Measurements from ENCODE around the gene MEMO1. TPM values are rescaled to one million over a fixed set of nuclear protein-coding genes. Genes with fewer than 3 reads are reported as not detected.

Gene MEMO1
- total and polyA plus RNA-seq, 9 of the 15 experiments (the other 6 are each of a cell fraction or from before 2014, with no cell fraction given) = 22.1 to 87.7 (median 61.2) TPM

DNA sequence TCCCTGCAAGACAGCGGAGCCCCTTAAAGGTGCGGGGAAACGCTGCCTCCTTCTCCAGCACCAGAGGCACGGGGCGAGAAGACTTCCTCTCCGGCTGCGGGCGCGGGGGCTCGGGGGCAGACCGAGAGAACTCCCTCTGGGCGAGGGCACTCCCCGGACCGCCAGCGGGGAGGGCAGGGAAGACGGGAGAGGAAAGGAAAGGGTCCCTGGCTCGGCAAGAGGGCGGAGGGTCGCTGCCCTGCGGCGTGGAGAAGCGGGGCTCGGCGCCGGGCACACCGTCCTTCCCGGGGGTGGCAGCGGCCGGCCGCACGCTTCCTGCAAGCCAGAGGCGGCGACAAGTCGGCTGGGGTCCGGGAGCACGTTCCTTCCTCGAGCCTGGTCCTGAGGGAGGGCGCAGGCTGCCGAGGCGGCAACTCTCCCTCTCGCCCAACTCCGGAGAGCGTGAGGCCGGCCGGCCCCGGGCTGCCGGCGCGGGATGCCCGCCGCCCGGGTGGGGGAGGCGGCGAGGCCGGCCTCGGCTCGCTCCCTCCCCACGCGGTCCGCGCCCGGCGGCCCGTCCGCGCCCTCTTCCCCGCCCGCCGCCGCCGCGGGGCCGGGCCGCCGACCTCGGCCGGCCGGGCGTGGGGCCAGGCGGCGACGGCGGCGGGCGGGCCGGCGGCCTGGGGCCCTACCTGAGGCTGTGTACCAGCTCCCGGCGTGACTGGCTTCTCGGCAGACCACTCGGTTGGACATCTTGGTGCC, 1.1 kb downstream of the MEMO1 start (continued):
- TF ChIP-seq, protein P1, sequence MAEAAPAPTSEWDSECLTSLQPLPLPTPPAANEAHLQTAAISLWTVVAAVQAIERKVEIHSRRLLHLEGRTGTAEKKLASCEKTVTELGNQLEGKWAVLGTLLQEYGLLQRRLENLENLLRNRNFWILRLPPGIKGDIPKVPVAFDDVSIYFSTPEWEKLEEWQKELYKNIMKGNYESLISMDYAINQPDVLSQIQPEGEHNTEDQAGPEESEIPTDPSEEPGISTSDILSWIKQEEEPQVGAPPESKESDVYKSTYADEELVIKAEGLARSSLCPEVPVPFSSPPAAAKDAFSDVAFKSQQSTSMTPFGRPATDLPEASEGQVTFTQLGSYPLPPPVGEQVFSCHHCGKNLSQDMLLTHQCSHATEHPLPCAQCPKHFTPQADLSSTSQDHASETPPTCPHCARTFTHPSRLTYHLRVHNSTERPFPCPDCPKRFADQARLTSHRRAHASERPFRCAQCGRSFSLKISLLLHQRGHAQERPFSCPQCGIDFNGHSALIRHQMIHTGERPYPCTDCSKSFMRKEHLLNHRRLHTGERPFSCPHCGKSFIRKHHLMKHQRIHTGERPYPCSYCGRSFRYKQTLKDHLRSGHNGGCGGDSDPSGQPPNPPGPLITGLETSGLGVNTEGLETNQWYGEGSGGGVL (CRISPR knock-in tag; IDR thresholded peaks at IDR 0.05) = no peak
- TF ChIP-seq, protein P2, sequence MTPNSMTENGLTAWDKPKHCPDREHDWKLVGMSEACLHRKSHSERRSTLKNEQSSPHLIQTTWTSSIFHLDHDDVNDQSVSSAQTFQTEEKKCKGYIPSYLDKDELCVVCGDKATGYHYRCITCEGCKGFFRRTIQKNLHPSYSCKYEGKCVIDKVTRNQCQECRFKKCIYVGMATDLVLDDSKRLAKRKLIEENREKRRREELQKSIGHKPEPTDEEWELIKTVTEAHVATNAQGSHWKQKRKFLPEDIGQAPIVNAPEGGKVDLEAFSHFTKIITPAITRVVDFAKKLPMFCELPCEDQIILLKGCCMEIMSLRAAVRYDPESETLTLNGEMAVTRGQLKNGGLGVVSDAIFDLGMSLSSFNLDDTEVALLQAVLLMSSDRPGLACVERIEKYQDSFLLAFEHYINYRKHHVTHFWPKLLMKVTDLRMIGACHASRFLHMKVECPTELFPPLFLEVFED (CRISPR knock-in tag; conservative IDR thresholded peaks at IDR 0.05) = no peak
- TF ChIP-seq ZZZ3 (IDR thresholded peaks at IDR 0.05) = no peak
- TF ChIP-seq BHLHE40 (IDR thresholded peaks at IDR 0.05; ENCODE audit: low read length) = no peak
- TF ChIP-seq, protein P3, sequence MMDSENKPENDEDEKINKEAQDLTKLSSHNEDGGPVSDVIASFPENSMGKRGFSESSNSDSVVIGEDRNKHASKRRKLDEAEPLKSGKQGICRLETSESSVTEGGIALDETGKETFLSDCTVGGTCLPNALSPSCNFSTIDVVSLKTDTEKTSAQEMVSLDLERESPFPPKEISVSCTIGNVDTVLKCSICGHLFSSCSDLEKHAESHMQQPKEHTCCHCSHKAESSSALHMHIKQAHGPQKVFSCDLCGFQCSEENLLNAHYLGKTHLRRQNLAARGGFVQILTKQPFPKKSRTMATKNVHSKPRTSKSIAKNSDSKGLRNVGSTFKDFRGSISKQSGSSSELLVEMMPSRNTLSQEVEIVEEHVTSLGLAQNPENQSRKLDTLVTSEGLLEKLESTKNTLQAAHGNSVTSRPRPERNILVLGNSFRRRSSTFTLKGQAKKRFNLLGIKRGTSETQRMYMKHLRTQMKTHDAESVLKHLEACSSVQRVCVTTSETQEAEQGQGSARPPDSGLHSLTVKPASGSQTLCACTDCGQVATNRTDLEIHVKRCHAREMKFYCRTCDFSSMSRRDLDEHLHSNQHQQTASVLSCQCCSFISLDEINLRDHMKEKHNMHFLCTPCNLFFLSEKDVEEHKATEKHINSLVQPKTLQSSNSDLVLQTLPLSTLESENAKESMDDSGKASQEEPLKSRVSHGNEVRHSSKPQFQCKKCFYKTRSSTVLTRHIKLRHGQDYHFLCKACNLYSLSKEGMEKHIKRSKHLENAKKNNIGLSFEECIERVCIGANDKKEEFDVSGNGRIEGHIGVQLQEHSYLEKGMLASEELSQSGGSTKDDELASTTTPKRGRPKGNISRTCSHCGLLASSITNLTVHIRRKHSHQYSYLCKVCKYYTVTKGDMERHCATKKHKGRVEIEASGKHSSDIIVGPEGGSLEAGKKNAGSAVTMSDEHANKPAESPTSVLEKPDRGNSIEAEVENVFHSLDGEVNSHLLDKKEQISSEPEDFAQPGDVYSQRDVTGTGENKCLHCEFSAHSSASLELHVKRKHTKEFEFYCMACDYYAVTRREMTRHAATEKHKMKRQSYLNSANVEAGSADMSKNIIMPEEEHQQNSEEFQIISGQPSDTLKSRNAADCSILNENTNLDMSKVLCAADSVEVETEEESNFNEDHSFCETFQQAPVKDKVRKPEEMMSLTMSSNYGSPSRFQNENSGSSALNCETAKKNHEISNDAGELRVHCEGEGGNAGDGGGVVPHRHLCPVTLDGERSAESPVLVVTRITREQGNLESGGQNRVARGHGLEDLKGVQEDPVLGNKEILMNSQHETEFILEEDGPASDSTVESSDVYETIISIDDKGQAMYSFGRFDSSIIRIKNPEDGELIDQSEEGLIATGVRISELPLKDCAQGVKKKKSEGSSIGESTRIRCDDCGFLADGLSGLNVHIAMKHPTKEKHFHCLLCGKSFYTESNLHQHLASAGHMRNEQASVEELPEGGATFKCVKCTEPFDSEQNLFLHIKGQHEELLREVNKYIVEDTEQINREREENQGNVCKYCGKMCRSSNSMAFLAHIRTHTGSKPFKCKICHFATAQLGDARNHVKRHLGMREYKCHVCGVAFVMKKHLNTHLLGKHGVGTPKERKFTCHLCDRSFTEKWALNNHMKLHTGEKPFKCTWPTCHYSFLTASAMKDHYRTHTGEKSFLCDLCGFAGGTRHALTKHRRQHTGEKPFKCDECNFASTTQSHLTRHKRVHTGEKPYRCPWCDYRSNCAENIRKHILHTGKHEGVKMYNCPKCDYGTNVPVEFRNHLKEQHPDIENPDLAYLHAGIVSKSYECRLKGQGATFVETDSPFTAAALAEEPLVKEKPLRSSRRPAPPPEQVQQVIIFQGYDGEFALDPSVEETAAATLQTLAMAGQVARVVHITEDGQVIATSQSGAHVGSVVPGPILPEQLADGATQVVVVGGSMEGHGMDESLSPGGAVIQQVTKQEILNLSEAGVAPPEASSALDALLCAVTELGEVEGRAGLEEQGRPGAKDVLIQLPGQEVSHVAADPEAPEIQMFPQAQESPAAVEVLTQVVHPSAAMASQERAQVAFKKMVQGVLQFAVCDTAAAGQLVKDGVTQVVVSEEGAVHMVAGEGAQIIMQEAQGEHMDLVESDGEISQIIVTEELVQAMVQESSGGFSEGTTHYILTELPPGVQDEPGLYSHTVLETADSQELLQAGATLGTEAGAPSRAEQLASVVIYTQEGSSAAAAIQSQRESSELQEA (IDR thresholded peaks at IDR 0.05; ENCODE audit: low read depth) = no peak
- TF ChIP-seq, protein P4, sequence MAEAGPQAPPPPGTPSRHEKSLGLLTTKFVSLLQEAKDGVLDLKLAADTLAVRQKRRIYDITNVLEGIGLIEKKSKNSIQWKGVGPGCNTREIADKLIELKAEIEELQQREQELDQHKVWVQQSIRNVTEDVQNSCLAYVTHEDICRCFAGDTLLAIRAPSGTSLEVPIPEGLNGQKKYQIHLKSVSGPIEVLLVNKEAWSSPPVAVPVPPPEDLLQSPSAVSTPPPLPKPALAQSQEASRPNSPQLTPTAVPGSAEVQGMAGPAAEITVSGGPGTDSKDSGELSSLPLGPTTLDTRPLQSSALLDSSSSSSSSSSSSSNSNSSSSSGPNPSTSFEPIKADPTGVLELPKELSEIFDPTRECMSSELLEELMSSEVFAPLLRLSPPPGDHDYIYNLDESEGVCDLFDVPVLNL (CRISPR knock-in tag; IDR thresholded peaks at IDR 0.05; ENCODE audit: low read depth) = no peak
- no peak for TF ChIP-seq NCOA2 (IDR thresholded peaks at IDR 0.05; ENCODE audit: partially characterized antibody in 2 of 2)
- TF ChIP-seq, protein P5, sequence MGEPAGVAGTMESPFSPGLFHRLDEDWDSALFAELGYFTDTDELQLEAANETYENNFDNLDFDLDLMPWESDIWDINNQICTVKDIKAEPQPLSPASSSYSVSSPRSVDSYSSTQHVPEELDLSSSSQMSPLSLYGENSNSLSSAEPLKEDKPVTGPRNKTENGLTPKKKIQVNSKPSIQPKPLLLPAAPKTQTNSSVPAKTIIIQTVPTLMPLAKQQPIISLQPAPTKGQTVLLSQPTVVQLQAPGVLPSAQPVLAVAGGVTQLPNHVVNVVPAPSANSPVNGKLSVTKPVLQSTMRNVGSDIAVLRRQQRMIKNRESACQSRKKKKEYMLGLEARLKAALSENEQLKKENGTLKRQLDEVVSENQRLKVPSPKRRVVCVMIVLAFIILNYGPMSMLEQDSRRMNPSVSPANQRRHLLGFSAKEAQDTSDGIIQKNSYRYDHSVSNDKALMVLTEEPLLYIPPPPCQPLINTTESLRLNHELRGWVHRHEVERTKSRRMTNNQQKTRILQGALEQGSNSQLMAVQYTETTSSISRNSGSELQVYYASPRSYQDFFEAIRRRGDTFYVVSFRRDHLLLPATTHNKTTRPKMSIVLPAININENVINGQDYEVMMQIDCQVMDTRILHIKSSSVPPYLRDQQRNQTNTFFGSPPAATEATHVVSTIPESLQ (CRISPR knock-in tag; IDR thresholded peaks at IDR 0.05) = no peak
